Measurements from ENCODE around the gene EXOC6.

- TF ChIP-seq, protein P1, sequence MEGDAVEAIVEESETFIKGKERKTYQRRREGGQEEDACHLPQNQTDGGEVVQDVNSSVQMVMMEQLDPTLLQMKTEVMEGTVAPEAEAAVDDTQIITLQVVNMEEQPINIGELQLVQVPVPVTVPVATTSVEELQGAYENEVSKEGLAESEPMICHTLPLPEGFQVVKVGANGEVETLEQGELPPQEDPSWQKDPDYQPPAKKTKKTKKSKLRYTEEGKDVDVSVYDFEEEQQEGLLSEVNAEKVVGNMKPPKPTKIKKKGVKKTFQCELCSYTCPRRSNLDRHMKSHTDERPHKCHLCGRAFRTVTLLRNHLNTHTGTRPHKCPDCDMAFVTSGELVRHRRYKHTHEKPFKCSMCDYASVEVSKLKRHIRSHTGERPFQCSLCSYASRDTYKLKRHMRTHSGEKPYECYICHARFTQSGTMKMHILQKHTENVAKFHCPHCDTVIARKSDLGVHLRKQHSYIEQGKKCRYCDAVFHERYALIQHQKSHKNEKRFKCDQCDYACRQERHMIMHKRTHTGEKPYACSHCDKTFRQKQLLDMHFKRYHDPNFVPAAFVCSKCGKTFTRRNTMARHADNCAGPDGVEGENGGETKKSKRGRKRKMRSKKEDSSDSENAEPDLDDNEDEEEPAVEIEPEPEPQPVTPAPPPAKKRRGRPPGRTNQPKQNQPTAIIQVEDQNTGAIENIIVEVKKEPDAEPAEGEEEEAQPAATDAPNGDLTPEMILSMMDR (IDR thresholded peaks at IDR 0.05), result no peak
- TF ChIP-seq EP300 (IDR thresholded peaks at IDR 0.05), result no peak
- TF ChIP-seq POLR2AphosphoS5 (IDR thresholded peaks at IDR 0.05), result no peak
Measured at GRCh38 chr10:92999191-92999590, 150.9 kb downstream of the EXOC6 start.
